HG03095 (cell line): ENCODE results near the gene JAG2.

Experiments used
- ATAC-seq: cut with Tn5 transposase; IDR thresholded peaks from one replicate; pipeline ENCODE4 v1.9.1; 2021; ENCODE audit warnings: moderate library complexity; ENCODE audit not compliant: unreplicated experiment

Gene JAG2

GRCh38 chr14:105185001-105185400 is 16.4 kb upstream of the JAG2 start:
- no peak for ATAC-seq

GRCh38 chr14:105184461-105184860 is 15.9 kb upstream of the JAG2 start:
- no peak for ATAC-seq

GRCh38 chr14:105182296-105183020 is 13.9 kb upstream of the JAG2 start:
- no peak for ATAC-seq

- ATAC-seq: no peak
Measured at GRCh38 chr14:105181549-105182295, 13.1 kb upstream of the JAG2 start.

- no peak for ATAC-seq
Measured at GRCh38 chr14:105180592-105181548, 12.3 kb upstream of the JAG2 start, which contains the start of gene NUDT14. TSS of gene NUDT14 (minus strand) at chr14:105181312. CDS start at chr14:105181209, 103 bp downstream.

- ATAC-seq: no peak
Measured at GRCh38 chr14:105179191-105179590, 10.6 kb upstream of the JAG2 start.

- no peak for ATAC-seq
Measured at GRCh38 chr14:105178868-105179140, 10.2 kb upstream of the JAG2 start.

- no peak for ATAC-seq
Measured at GRCh38 chr14:105178069-105178867, 9.7 kb upstream of the JAG2 start.

- no peak for ATAC-seq
Measured at GRCh38 chr14:105177082-105177481, 8.5 kb upstream of the JAG2 start.

GRCh38 chr14:105176513-105176912 is 7.9 kb upstream of the JAG2 start:
- no peak for ATAC-seq

GRCh38 chr14:105173901-105174894 is 5.6 kb upstream of the JAG2 start:
- no peak for ATAC-seq

- ATAC-seq: no peak
Measured at GRCh38 chr14:105173145-105173544, 4.6 kb upstream of the JAG2 start.

GRCh38 chr14:105172476-105172875 is 3.9 kb upstream of the JAG2 start:
- no peak for ATAC-seq

- ATAC-seq: no peak
Measured at GRCh38 chr14:105171004-105171673, 2.6 kb upstream of the JAG2 start.

- ATAC-seq: no peak
Measured at GRCh38 chr14:105169776-105170655, 1.4 kb upstream of the JAG2 start.

GRCh38 chr14:105168979-105169507 is 467 bp upstream of the JAG2 start:
- ATAC-seq: no peak

- no peak for ATAC-seq
Measured at GRCh38 chr14:105168093-105168420, 519 bp downstream of the JAG2 start.
